ENCODE data around the gene ERBB4.

- TF ChIP-seq CTCF (conservative IDR thresholded peaks at IDR 0.05; ENCODE audit: low read length) (no peak), EZH2phosphoT487 (IDR thresholded peaks at IDR 0.05; ENCODE audit: borderline replicate concordance) (no peak)
These were observed 431.6 kb downstream of the ERBB4 start for GRCh38 chr2:212107014-212107413.
